Stomach (tissue), 9 donors: ENCODE data around the gene PABPC3. TPM values are rescaled to one million over a fixed set of nuclear protein-coding genes. Genes with fewer than 3 reads are reported as not detected.

Experiments
- DNase-seq, 2 donors: peaks; one replicate each; pipeline versions ENCODE4 v3.0.0 to v3.0.0-alpha.2; 2013 to 2019
- H3K27ac ChIP-seq, 5 donors: fragments of 200-600 bp in 4 of 5; sonication (generic) in 4 of 5; one replicate each; pipeline ENCODE4 v1.5.1; 2013 to 2019; ENCODE audit warnings: mild to moderate bottlenecking in 1 of 5, moderate library complexity in 1 of 5
- H3K27me3 ChIP-seq, 3 donors: fragments of 200-600 bp; sonication (generic); one replicate each; pipeline ENCODE4 v1.5.1; 2017 to 2019; ENCODE audit warnings: mixed run types in 1 of 3
- H3K36me3 ChIP-seq, 4 donors: fragments of 200-600 bp; sonication (generic); 1 replicate in 3 of 4; 2 replicates in 1 of 4; pipeline ENCODE4 v1.5.1; 2016 to 2019
- H3K4me1 ChIP-seq, 4 donors: fragments of 200-600 bp; sonication (generic); one replicate each; pipeline ENCODE4 v1.5.1; 2016 to 2019
- H3K4me3 ChIP-seq, 4 donors: fragments of 200-600 bp; sonication (generic) in 3 of 4; one replicate each; pipeline ENCODE4 v1.5.1; 2016 to 2019; ENCODE audit warnings: mild to moderate bottlenecking in 1 of 4
- H3K9me3 ChIP-seq, 4 donors: fragments of 200-600 bp; sonication (generic); one replicate each; pipeline ENCODE4 v1.5.1; 2016 to 2019
- CTCF ChIP-seq, 7 experiments: fragments of 450-650 bp in 4 of 7; fragments of 200-600 bp in 3 of 7; sonication (generic) in 3 of 7; IDR thresholded peaks; one replicate each; pipeline ENCODE4 v1.5.1; 2016 to 2019; ENCODE audit warnings: antibody characterized with exemption in 7 of 7, control low read depth in 2 of 7, mild to moderate bottlenecking in 1 of 7
- EP300 ChIP-seq: sonication (generic); formaldehyde crosslinking; IDR thresholded peaks from one replicate; pipeline ENCODE4 v1.6.1; 2017; ENCODE audit warnings: antibody characterized with exemption
- POLR2A ChIP-seq, 4 donors: fragments of 450-650 bp; IDR thresholded peaks; one replicate each; pipeline ENCODE4 v1.6.1; 2016; ENCODE audit warnings: antibody characterized with exemption in 4 of 4, control low read depth in 2 of 4, mild to moderate bottlenecking in 1 of 4, moderate library complexity in 1 of 4
- POLR2AphosphoS5 ChIP-seq, 3 donors: sonication (generic); formaldehyde crosslinking; IDR thresholded peaks; one replicate each; pipeline ENCODE4 v1.6.1; 2016; ENCODE audit warnings: antibody characterized with exemption in 3 of 3
- WGBS, 5 donors: extraction: QIAGEN DNeasy Blood & Tissue Kit in 3 of 5; methylation state at CpG; one replicate each; pipeline versions ENCODE4 v1.1.5 to v1.1.7; 2013 to 2018; 5-methylcytosine and 5-hydroxymethylcytosine counted together
- intact Hi-C: fragments of 100-400 bp; cut with DNase I; formaldehyde crosslinking; loops from one replicate; pipeline ENCODE4 v1.15.1; 2023; ENCODE audit warnings: low total_unique reads
- polyA plus RNA-seq, 3 donors: library from polyadenylated mRNA; stranded (reverse); fragments of 200-250 nt; gene quantifications; one replicate each; pipeline ENCODE4 v1.2.3, GENCODE V29; 2013
- total RNA-seq, 5 donors: library from RNA; depleted of rRNA; stranded (reverse); fragments of >200 nt; gene quantifications; one replicate each; pipeline versions ENCODE4 v1.1.0 to v1.2.3, GENCODE V29; 2014 to 2016
- donor health status: healthy with polysubstance abuse.
- donor health status: Bipolar disorder and iron deficiency.
- donor health status: healthy.

PABPC3 gene
- total and polyA plus RNA-seq, 8 donors, result 0.08 to 0.29 TPM; not detected in 6

- no peak overlapping the region for H3K4me3 ChIP-seq
- no peaks in the 10 kb centered on the region for H3K36me3 ChIP-seq
- H3K4me1 ChIP-seq, result peaks cover 0 to 6% (median 4%) of the 10 kb centered on the region in 4 donors
- DNase-seq, result no peak
- TF ChIP-seq CTCF (IDR thresholded peaks at IDR 0.05), result no peak
- TF ChIP-seq EP300, result no peak
- no peak for TF ChIP-seq POLR2AphosphoS5 (IDR thresholded peaks at IDR 0.05)
- TF ChIP-seq POLR2A (IDR thresholded peaks at IDR 0.05), result no peak
- WGBS, 5 donors, result 32 to 50% (median 43%) methylated on average over 1 of the region's 1 CpG
- intact Hi-C loops, result no loop called here
- peaks cover 0 to 25% (median 0%) of the 10 kb centered on the region in 3 donors for H3K27me3 ChIP-seq
- no peak overlapping the region for H3K27ac ChIP-seq
- H3K9me3 ChIP-seq, result no peaks in the 10 kb centered on the region
Observed at GRCh38 chr13:25110956-25111584, 15.1 kb downstream of the PABPC3 start.

- Histone ChIP-seq H3K4me1 (peaks cover 0 to 6% (median 4%) of the 10 kb centered on the region in 4 donors), H3K9me3 (no peaks in the 10 kb centered on the region), H3K27ac (no peak overlapping the region), H3K36me3 (no peaks in the 10 kb centered on the region), H3K27me3 (peaks cover 0 to 27% (median 0%) of the 10 kb centered on the region in 3 donors), H3K4me3 (no peak overlapping the region)
- no peak for TF ChIP-seq POLR2AphosphoS5 (IDR thresholded peaks at IDR 0.05)
- no peak for TF ChIP-seq CTCF (IDR thresholded peaks at IDR 0.05)
- TF ChIP-seq POLR2A (IDR thresholded peaks at IDR 0.05), result no peak
- no peak for TF ChIP-seq EP300
- DNase-seq, result no peak
- 33 to 65% (median 43%) methylated on average over 2 of the region's 2 CpGs for WGBS, 5 donors
- intact Hi-C loops, result no loop called here
Observed at GRCh38 chr13:25111585-25111956, 15.6 kb downstream of the PABPC3 start.

- 43 to 63% (median 59%) methylated on average over 3 of the region's 3 CpGs for WGBS, 5 donors
- no peak for DNase-seq
- Histone ChIP-seq H3K27ac (no peak overlapping the region), H3K36me3 (no peaks in the 10 kb centered on the region), H3K9me3 (no peaks in the 10 kb centered on the region), H3K27me3 (peaks cover 0 to 33% (median 0%) of the 10 kb centered on the region in 3 donors), H3K4me1 (peaks cover 0 to 6% (median 4%) of the 10 kb centered on the region in 4 donors), H3K4me3 (no peak overlapping the region)
- TF ChIP-seq CTCF (IDR thresholded peaks at IDR 0.05), result no peak
- no peak for TF ChIP-seq POLR2A (IDR thresholded peaks at IDR 0.05)
- no peak for TF ChIP-seq POLR2AphosphoS5 (IDR thresholded peaks at IDR 0.05)
- TF ChIP-seq EP300, result no peak
- intact Hi-C loops, result no loop called here
Observed at GRCh38 chr13:25112695-25113255, 16.8 kb downstream of the PABPC3 start.

- no peaks in the 10 kb centered on the region for H3K9me3 ChIP-seq
- peaks cover 0 to 41% (median 0%) of the 10 kb centered on the region in 3 donors for H3K27me3 ChIP-seq
- H3K27ac ChIP-seq, result no peak overlapping the region
- H3K4me1 ChIP-seq, result peaks cover 0 to 6% (median 4%) of the 10 kb centered on the region in 4 donors
- 24 to 31% (median 26%) methylated on average over 3 of the region's 3 CpGs for WGBS, 5 donors
- intact Hi-C loops, result no loop called here
- TF ChIP-seq POLR2AphosphoS5 (IDR thresholded peaks at IDR 0.05), result no peak
- peak in 5 of 7 experiments; percentile 15 to 66 (median 52) for TF ChIP-seq CTCF (IDR thresholded peaks at IDR 0.05)
- TF ChIP-seq EP300, result no peak
- TF ChIP-seq POLR2A (IDR thresholded peaks at IDR 0.05), result no peak
- H3K36me3 ChIP-seq, result no peaks in the 10 kb centered on the region
- no peak overlapping the region for H3K4me3 ChIP-seq
- peak; percentile 71 to 91 for DNase-seq
Observed at GRCh38 chr13:25114220-25114619, 18.3 kb downstream of the PABPC3 start.
